OCI-LY7 (cell line): ENCODE measurements around the gene FAT4. TPM values are rescaled to one million over a fixed set of nuclear protein-coding genes. Genes with fewer than 3 reads are reported as not detected.

Source experiments
- BruUV-seq: library from RNA; stranded (reverse); fragments of 400-500 nt; replicated peaks from 2 replicates; lab custom pipeline; 2021; lab: Mats Ljungman, UMichigan
- CTCF ChIA-PET: fragments of 300-600 bp; sonication (Branson Sonifier 250); formaldehyde crosslinking; loops from one replicate; lab custom pipeline; 2022; ENCODE audit warnings: antibody characterized with exemption; ENCODE audit not compliant: unreplicated experiment; lab: Charles Lee
- POLR2A ChIA-PET: fragments of 300-600 bp; sonication (Branson Sonifier 250); formaldehyde crosslinking; loops from one replicate; lab custom pipeline; 2022; ENCODE audit warnings: antibody characterized with exemption; lab: Charles Lee
- DNase-seq: peaks from one replicate; pipeline ENCODE4 v3.0.0-alpha.2; 2015; ENCODE audit warnings: low spot score
- H2AFZ ChIP-seq: fragments of 200-600 bp; sonication (generic), shearing (Covaris generic); 2 replicates; pipeline ENCODE4 v1.6.1; 2014; ENCODE audit warnings: mild to moderate bottlenecking, antibody characterized with exemption, low read length, moderate library complexity
- H3K27ac ChIP-seq: fragments of 200-600 bp; sonication (generic); 2 replicates; pipeline ENCODE4 v1.5.1; 2014; ENCODE audit warnings: mixed run types, low read depth, mild to moderate bottlenecking, moderate library complexity, low read length, inconsistent platforms; ENCODE audit not compliant: poor library complexity, severe bottlenecking
- H3K36me3 ChIP-seq: fragments of 200-600 bp; sonication (generic); 2 replicates; pipeline ENCODE4 v1.6.1; 2014; ENCODE audit warnings: mild to moderate bottlenecking, antibody characterized with exemption, low read length, moderate library complexity, mixed read lengths; ENCODE audit not compliant: insufficient read depth
- H3K4me1 ChIP-seq: fragments of 200-600 bp; sonication (generic); 2 replicates; pipeline ENCODE4 v1.5.1; 2014; ENCODE audit warnings: mild to moderate bottlenecking, low read length; ENCODE audit not compliant: insufficient read depth, poor library complexity, severe bottlenecking
- H3K4me2 ChIP-seq: fragments of 200-600 bp; sonication (generic); 2 replicates; pipeline ENCODE4 v1.6.1; 2014; ENCODE audit warnings: mild to moderate bottlenecking, low read length
- H3K4me3 ChIP-seq: fragments of 200-600 bp; sonication (generic); 2 replicates; pipeline ENCODE4 v1.5.1; 2014; ENCODE audit warnings: mild to moderate bottlenecking, low read depth, low read length; ENCODE audit not compliant: poor library complexity, severe bottlenecking
- H3K79me2 ChIP-seq: fragments of 200-600 bp; sonication (generic); 2 replicates; pipeline ENCODE4 v1.6.1; 2016; ENCODE audit warnings: low read depth, mild to moderate bottlenecking, low read length, moderate library complexity, mixed read lengths; ENCODE audit not compliant: insufficient read depth
- H3K9me2 ChIP-seq: fragments of 200-600 bp; sonication (generic); 2 replicates; pipeline ENCODE4 v1.6.1; 2016; ENCODE audit warnings: mild to moderate bottlenecking, low read length, mixed read lengths; ENCODE audit not compliant: insufficient read depth
- H3K9me3 ChIP-seq: fragments of 200-600 bp; sonication (generic); 2 replicates; pipeline ENCODE4 v1.6.1; 2014; ENCODE audit warnings: mild to moderate bottlenecking, mixed run types, low read length, mixed read lengths
- H4K20me1 ChIP-seq: fragments of 200-600 bp; sonication (generic); 2 replicates; pipeline ENCODE4 v1.6.1; 2014; ENCODE audit warnings: mild to moderate bottlenecking, antibody characterized with exemption, low read length, moderate library complexity, mixed read lengths; ENCODE audit not compliant: insufficient read depth
- CTCF ChIP-seq: fragments of 200-600 bp; sonication (generic); conservative IDR thresholded peaks from 2 replicates; pipeline ENCODE4 v1.5.1; 2014; ENCODE audit warnings: mild to moderate bottlenecking, antibody characterized with exemption, low read length, moderate library complexity, mixed read lengths
- EZH2phosphoT487 ChIP-seq: fragments of 200-600 bp; sonication (generic); IDR thresholded peaks from 2 replicates; pipeline ENCODE4 v1.6.1; 2018; ENCODE audit warnings: low read depth, borderline replicate concordance, mild to moderate bottlenecking, mixed run types, antibody characterized with exemption, low read length, moderate library complexity, mixed read lengths
- intact Hi-C: fragments of 100-400 bp; cut with micrococcal nuclease; formaldehyde crosslinking; loops from one replicate; pipeline ENCODE4 v1.10.0; 2022; ENCODE audit not compliant: unreplicated experiment
- total RNA-seq, 2 experiments: library from RNA; depleted of rRNA in 1 of 2; stranded (reverse); fragments of >200 nt in 1 of 2; shearing (Covaris generic) in 1 of 2; gene quantifications; 2 replicates each; pipeline ENCODE4 v1.2.3, GENCODE V29; 2014 to 2022

Gene FAT4
- total RNA-seq, 2 experiments from 2014 or later = not detected

- Histone ChIP-seq H2AFZ (no peak overlapping the region), H3K9me3 (no peaks in the 10 kb centered on the region), H4K20me1 (no peaks in the 10 kb centered on the region), H3K4me2 (no peak overlapping the region), H3K27ac (no peak overlapping the region), H3K79me2 (no peaks in the 10 kb centered on the region), H3K4me3 (no peak overlapping the region), H3K36me3 (no peaks in the 10 kb centered on the region), H3K4me1 (no peaks in the 10 kb centered on the region), H3K9me2 (no peaks in the 10 kb centered on the region)
- no TSS peak for BruUV-seq
- ChIA-PET CTCF (no interaction called here), POLR2A (no interaction called here)
- TF ChIP-seq EZH2phosphoT487 (no peak), CTCF (no peak)
- intact Hi-C loops = no loop called here
- DNase-seq = no peak
These were observed 29.4 kb downstream of the FAT4 start for GRCh38 chr4:125344198-125344597.

GRCh38 chr4:125346616-125347015 lies 31.9 kb downstream of the FAT4 start:
- H2AFZ ChIP-seq = no peak overlapping the region
- no TSS peak for BruUV-seq
- TF ChIP-seq CTCF (no peak), EZH2phosphoT487 (no peak)

GRCh38 chr4:125350470-125351135 lies 35.8 kb downstream of the FAT4 start:
- Histone ChIP-seq H3K4me2 (no peak overlapping the region), H4K20me1 (no peaks in the 10 kb centered on the region), H3K27ac (no peak overlapping the region), H3K36me3 (no peaks in the 10 kb centered on the region), H3K9me2 (no peaks in the 10 kb centered on the region), H3K4me1 (no peaks in the 10 kb centered on the region), H3K4me3 (no peak overlapping the region), H3K9me3 (no peaks in the 10 kb centered on the region), H2AFZ (no peak overlapping the region), H3K79me2 (no peaks in the 10 kb centered on the region)
- DNase-seq = no peak
- intact Hi-C loops = no loop called here
- ChIA-PET CTCF (no interaction called here), POLR2A (interaction anchor here (0.7 to 1.7 kb wide), 2 partner anchors 8 to 15 kb away, joined by 4 read pairs; no protein-coding TSS in a partner anchor)
- TF ChIP-seq EZH2phosphoT487 = no peak
- TF ChIP-seq CTCF = no peak
- BruUV-seq = no TSS peak

More at GRCh38 chr4:125346616-125347015, 31.9 kb downstream of the FAT4 start:
- Histone ChIP-seq H3K27ac (no peak overlapping the region), H3K36me3 (no peaks in the 10 kb centered on the region), H3K79me2 (no peaks in the 10 kb centered on the region), H3K9me2 (no peaks in the 10 kb centered on the region), H3K4me1 (no peaks in the 10 kb centered on the region), H3K9me3 (no peaks in the 10 kb centered on the region), H3K4me3 (no peak overlapping the region), H4K20me1 (no peaks in the 10 kb centered on the region), H3K4me2 (no peak overlapping the region)
- CTCF ChIA-PET = no interaction called here
- POLR2A ChIA-PET = no interaction called here
- DNase-seq = no peak
- intact Hi-C loops = no loop called here
